ENCODE measurements around the gene UBE3B. TPM values are rescaled to one million over a fixed set of nuclear protein-coding genes. Genes with fewer than 3 reads are reported as not detected.

Gene UBE3B
- total RNA-seq, 4 donors from 2014 or later, result 52.2 to 72.5 (median 65.5) TPM

DNA sequence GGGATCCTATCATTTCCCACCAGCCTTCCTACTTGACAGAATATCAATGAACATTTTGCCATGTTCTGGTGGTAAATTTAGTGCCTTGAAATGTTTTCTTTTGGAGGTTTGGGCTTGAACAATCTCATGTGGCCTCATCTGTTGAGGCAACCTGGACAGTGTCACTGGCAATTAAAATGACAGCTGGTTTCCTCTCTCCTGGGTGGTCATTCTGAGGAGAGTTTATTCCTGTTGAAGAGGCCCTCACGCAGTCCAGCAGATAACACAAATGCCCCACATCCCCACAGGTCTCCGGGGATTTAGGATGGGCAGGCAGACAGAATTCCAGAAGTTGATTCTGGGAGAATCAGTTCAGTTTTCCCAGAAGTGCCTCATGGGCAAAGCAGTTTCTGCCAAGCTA is 54.0 kb downstream of the UBE3B start:
- no peaks in the 10 kb centered on the region for H3K9me3 ChIP-seq
- no peak overlapping the region for H3K4me3 ChIP-seq (replicated peaks in 1 of 3)
- no peak overlapping the region for H3K27ac ChIP-seq
- TF ChIP-seq POLR2A (IDR thresholded peaks at IDR 0.05), result no peak
- TF ChIP-seq, protein P1, sequence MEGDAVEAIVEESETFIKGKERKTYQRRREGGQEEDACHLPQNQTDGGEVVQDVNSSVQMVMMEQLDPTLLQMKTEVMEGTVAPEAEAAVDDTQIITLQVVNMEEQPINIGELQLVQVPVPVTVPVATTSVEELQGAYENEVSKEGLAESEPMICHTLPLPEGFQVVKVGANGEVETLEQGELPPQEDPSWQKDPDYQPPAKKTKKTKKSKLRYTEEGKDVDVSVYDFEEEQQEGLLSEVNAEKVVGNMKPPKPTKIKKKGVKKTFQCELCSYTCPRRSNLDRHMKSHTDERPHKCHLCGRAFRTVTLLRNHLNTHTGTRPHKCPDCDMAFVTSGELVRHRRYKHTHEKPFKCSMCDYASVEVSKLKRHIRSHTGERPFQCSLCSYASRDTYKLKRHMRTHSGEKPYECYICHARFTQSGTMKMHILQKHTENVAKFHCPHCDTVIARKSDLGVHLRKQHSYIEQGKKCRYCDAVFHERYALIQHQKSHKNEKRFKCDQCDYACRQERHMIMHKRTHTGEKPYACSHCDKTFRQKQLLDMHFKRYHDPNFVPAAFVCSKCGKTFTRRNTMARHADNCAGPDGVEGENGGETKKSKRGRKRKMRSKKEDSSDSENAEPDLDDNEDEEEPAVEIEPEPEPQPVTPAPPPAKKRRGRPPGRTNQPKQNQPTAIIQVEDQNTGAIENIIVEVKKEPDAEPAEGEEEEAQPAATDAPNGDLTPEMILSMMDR (IDR thresholded peaks at IDR 0.05), result no peak
- H3K36me3 ChIP-seq, result peaks cover 10 to 41% of the 10 kb centered on the region in 2 donors
- DNase-seq, result no peak
- 69 to 81% methylated on average over 2 of the region's 2 CpGs for WGBS, 2 donors
- H3K27me3 ChIP-seq, result no peaks in the 10 kb centered on the region
- peaks cover 0 to 8% of the 10 kb centered on the region in 2 donors for H3K4me1 ChIP-seq
- intact Hi-C loops (cut with DNase I), result no loop called here

DNA sequence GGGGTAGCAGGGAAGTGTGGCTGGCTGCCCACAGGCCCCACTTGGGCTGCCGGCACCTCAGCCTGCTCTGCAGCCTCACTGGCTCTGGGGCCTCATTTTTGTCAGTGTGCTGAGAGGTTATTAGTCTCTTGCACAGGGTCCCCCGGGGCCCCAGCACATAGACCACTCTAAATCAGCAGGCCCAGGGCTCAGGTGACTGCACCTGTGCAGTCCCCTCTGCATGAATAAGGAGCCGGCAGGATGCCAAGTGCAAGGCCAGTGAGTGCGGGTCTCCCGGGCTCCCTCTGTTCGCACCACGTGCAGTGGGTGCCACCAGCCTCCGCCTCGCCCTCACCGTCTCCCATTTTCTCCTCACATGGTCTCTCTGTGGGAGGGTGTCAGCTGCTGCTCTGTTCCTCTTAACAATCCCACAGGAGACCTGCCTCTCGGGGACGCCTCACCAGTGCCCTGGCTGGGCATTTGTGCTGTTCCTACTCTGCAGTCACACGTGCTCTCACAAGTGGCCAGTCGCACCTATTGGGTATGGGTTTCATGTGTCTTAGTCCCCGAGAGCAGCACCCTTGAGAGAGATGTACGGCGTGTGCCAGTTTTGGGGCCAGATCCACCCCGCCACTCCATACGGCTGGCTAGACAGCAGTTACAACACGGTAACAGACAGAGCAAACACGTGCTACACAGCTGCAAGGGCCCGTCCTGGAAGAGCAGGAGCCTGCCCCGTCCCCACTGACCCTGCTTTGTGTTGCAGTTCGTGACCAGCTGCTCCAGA is 55.5 kb downstream of the UBE3B start:
- 83 to 88% methylated on average over 20 to 24 of the region's 24 CpGs for WGBS, 2 donors
- TF ChIP-seq, protein P1 (IDR thresholded peaks at IDR 0.05), result no peak
- no peak for TF ChIP-seq POLR2A (IDR thresholded peaks at IDR 0.05)
- H3K4me1 ChIP-seq, result peaks cover 0 to 8% of the 10 kb centered on the region in 2 donors
- H3K27me3 ChIP-seq, result no peaks in the 10 kb centered on the region
- H3K9me3 ChIP-seq, result no peaks in the 10 kb centered on the region
- no peak overlapping the region for H3K27ac ChIP-seq
- H3K36me3 ChIP-seq, result peaks cover 5 to 29% of the 10 kb centered on the region in 2 donors
- no peak overlapping the region for H3K4me3 ChIP-seq (replicated peaks in 1 of 3)
- DNase-seq, result no peak
- intact Hi-C loops (cut with DNase I), result no loop called here

DNA sequence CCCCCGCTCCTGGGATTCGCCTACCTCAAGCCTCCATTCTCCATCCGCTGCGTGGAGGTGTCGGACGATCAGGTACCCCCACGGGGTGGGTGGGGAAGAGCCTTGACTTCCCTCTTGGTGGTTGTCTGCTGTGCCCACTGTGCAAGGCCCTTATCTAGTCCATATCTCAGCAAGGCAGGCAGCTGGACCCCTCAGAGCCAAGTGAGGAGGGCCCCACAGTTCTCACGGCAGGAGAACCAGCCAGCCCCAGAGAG is 56.0 kb downstream of the UBE3B start:
- no peaks in the 10 kb centered on the region for H3K27me3 ChIP-seq
- no peak for TF ChIP-seq POLR2A (IDR thresholded peaks at IDR 0.05)
- TF ChIP-seq, protein P1 (IDR thresholded peaks at IDR 0.05), result no peak
- 93 to 94% methylated on average over 7 to 8 of the region's 8 CpGs for WGBS, 2 donors

DNA sequence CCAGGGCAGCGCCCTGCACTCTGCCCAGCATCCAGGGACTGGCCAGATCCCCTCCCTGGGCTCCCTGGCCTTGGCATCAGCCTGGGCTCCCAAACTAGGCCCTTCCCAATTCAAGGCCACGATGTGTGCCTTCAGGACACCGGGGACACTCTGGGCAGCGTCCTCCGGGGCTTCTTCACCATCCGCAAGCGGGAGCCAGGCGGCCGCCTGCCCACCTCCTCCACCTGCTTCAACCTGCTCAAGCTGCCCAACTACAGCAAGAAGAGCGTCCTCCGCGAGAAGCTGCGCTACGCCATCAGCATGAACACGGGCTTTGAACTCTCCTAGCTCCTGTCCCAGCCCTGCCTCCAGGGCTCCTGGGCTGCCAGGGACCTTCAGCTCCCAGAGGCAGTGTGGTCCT is 57.0 kb downstream of the UBE3B start:
- intact Hi-C loops (cut with DNase I), result no loop called here
- H3K4me1 ChIP-seq, result peaks cover 0 to 8% of the 10 kb centered on the region in 2 donors
- H3K27ac ChIP-seq, result no peak overlapping the region
- peaks cover 5 to 26% of the 10 kb centered on the region in 2 donors for H3K36me3 ChIP-seq
- TF ChIP-seq, protein P1 (IDR thresholded peaks at IDR 0.05), result no peak
- TF ChIP-seq POLR2A (IDR thresholded peaks at IDR 0.05), result no peak
- 97 to 98% methylated on average over 12 to 14 of the region's 15 CpGs for whole genome bisulfite sequencing, 2 donors
- no peaks in the 10 kb centered on the region for H3K27me3 ChIP-seq
- no peak for DNase-seq
- H3K9me3 ChIP-seq, result no peaks in the 10 kb centered on the region
- no peak overlapping the region for H3K4me3 ChIP-seq (replicated peaks in 1 of 3)

More for the DNA sequence above, 56.0 kb downstream of the UBE3B start:
- Histone ChIP-seq H3K27ac (no peak overlapping the region), H3K36me3 (peaks cover 5 to 26% of the 10 kb centered on the region in 2 donors), H3K9me3 (no peaks in the 10 kb centered on the region), H3K4me1 (peaks cover 0 to 8% of the 10 kb centered on the region in 2 donors), H3K4me3 (replicated peaks in 1 of 3) (no peak overlapping the region)
- no peak for DNase-seq
- intact Hi-C loops (cut with DNase I), result no loop called here

DNA sequence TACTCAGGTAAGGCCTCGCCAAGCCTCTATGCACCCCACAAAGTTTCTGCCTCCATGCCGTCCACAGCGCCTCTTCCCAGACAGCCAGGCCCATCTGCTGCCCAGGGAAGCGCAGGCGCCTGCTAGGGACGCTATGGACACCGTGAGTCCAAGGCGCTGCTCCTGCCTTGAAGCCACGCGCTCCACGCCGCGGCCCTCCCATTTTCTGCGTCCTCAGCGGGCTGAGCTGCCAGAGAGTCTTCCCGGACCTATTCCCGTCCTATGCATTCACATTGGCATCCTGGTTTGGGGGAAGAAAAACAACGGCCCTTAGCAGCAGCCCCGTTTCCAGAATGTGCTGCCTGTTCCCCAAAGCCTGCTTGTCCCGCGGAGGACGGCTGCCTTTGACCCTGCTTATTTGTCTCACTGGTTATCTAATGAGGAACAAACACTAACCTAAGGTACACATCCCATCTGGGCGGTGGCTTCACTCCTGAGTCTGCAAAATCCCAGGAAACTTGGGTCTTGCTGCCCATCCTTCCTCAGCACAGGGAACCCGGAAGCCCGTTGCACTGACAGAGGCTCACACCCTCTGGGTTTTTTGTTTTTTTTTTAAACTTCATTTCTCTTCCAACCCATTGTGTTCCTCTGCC is 57.9 kb downstream of the UBE3B start:
- no peak for DNase-seq
- TF ChIP-seq, protein P1 (IDR thresholded peaks at IDR 0.05), result no peak
- no peak for TF ChIP-seq POLR2A (IDR thresholded peaks at IDR 0.05)
- Histone ChIP-seq H3K4me3 (replicated peaks in 1 of 3) (no peak overlapping the region), H3K4me1 (peaks cover 0 to 5% of the 10 kb centered on the region in 2 donors), H3K36me3 (peaks cover 5 to 26% of the 10 kb centered on the region in 2 donors), H3K27ac (no peak overlapping the region), H3K27me3 (no peaks in the 10 kb centered on the region), H3K9me3 (no peaks in the 10 kb centered on the region)
- 95% methylated on average over 25 of the region's 25 CpGs for WGBS, 2 donors
- intact Hi-C loops (cut with DNase I), result no loop called here
